Neural cell (in vitro differentiated cells): ENCODE data around the gene FMN2. TPM values are rescaled to one million over a fixed set of nuclear protein-coding genes. Genes with fewer than 3 reads are reported as not detected.
"Not testable (repeated sequence)": the region's sequence is repeated elsewhere in the genome, so short reads cannot be mapped to it uniquely, and the experiment has no call there.

Source experiments
- H2AFZ ChIP-seq: fragments of 200-600, 300-800 bp; sonication (generic), shearing (Covaris generic); 2 replicates; pipeline ENCODE4 v1.6.0; 2014; ENCODE audit warnings: low read depth, mild to moderate bottlenecking, antibody characterized with exemption, low read length, moderate library complexity
- H3F3A ChIP-seq: fragments of 200-600 bp; shearing (Covaris generic); 2 replicates; pipeline ENCODE4 v1.6.1; 2016; ENCODE audit warnings: mild to moderate bottlenecking, moderate library complexity, mixed read lengths, antibody characterized with exemption, low read length; ENCODE audit not compliant: insufficient read depth, poor library complexity, severe bottlenecking
- H3K27ac ChIP-seq: fragments of 200-600, 300-800 bp; sonication (generic), shearing (Covaris generic); 2 replicates; pipeline ENCODE4 v1.5.1; 2014; ENCODE audit warnings: mild to moderate bottlenecking, low read length, moderate library complexity
- H3K27me3 ChIP-seq: fragments of 300-800, 200-600 bp; sonication (generic), shearing (Covaris generic); 2 replicates; pipeline ENCODE4 v1.6.0; 2014; ENCODE audit warnings: mild to moderate bottlenecking, low read depth, low read length, moderate library complexity; ENCODE audit not compliant: insufficient read depth
- H3K36me3 ChIP-seq: fragments of 300-800, 200-600 bp; sonication (generic), shearing (Covaris generic); 2 replicates; pipeline ENCODE4 v1.5.1; 2014; ENCODE audit warnings: mild to moderate bottlenecking, antibody characterized with exemption, low read length, moderate library complexity; ENCODE audit not compliant: insufficient read depth
- H3K4me2 ChIP-seq: fragments of 300-800, 200-600 bp; sonication (generic), shearing (Covaris generic); 2 replicates; pipeline ENCODE4 v1.6.0; 2014; ENCODE audit warnings: mild to moderate bottlenecking, low read length
- H3K4me3 ChIP-seq: fragments of 300-800, 200-600 bp; sonication (generic), shearing (Covaris generic); 2 replicates; pipeline ENCODE4 v1.5.1; 2014; ENCODE audit warnings: mild to moderate bottlenecking, low read length, moderate library complexity
- H3K79me2 ChIP-seq: fragments of 200-600 bp; shearing (Covaris generic); replicated peaks from 2 replicates; pipeline ENCODE4 v1.6.0; 2014; ENCODE audit warnings: mild to moderate bottlenecking, low read length, moderate library complexity; ENCODE audit not compliant: insufficient read depth
- H3K9ac ChIP-seq: fragments of 300-800, 200-600 bp; sonication (generic), shearing (Covaris generic); 2 replicates; pipeline ENCODE4 v1.6.1; 2016; ENCODE audit warnings: mild to moderate bottlenecking, low read length, mixed read lengths
- H3K9me2 ChIP-seq: fragments of 200-600 bp; shearing (Covaris generic); 2 replicates; pipeline ENCODE4 v1.6.1; 2016; ENCODE audit warnings: mild to moderate bottlenecking, low read length, mixed read lengths; ENCODE audit not compliant: insufficient read depth
- H3K9me3 ChIP-seq: fragments of 200-600, 300-800 bp; sonication (generic), shearing (Covaris generic); 2 replicates; pipeline ENCODE4 v1.6.1; 2016; ENCODE audit warnings: mild to moderate bottlenecking, mixed run types, low read length, moderate library complexity, mixed read lengths
- H4K20me1 ChIP-seq: fragments of 200-600 bp; shearing (Covaris generic); 2 replicates; pipeline ENCODE4 v1.6.1; 2016; ENCODE audit warnings: mild to moderate bottlenecking, mixed run types; ENCODE audit not compliant: insufficient read depth
- CTCF ChIP-seq: fragments of 450-650 bp; IDR thresholded peaks from 2 replicates; pipeline ENCODE4 v1.5.1; 2014; ENCODE audit warnings: antibody characterized with exemption, mild to moderate bottlenecking, moderate library complexity; ENCODE audit not compliant: poor library complexity, severe bottlenecking
- EP300 ChIP-seq: fragments of 450-650 bp; conservative IDR thresholded peaks from 2 replicates; pipeline ENCODE4 v1.6.1; 2014; ENCODE audit warnings: antibody characterized with exemption, mild to moderate bottlenecking, moderate library complexity; ENCODE audit not compliant: poor library complexity, severe bottlenecking
- EZH2 ChIP-seq: fragments of 200-600, 300-800 bp; shearing (Covaris generic), sonication (generic); IDR thresholded peaks from 2 replicates; pipeline ENCODE4 v1.6.1; 2014; ENCODE audit warnings: antibody characterized with exemption, low read length, borderline replicate concordance, mild to moderate bottlenecking; ENCODE audit not compliant: insufficient read depth, poor library complexity, severe bottlenecking
- MXI1 ChIP-seq: fragments of 450-650 bp; conservative IDR thresholded peaks from 2 replicates; pipeline ENCODE4 v1.6.1; 2014; ENCODE audit warnings: antibody characterized with exemption, mild to moderate bottlenecking; ENCODE audit not compliant: poor library complexity, severe bottlenecking
- POLR2AphosphoS5 ChIP-seq: IDR thresholded peaks from 2 replicates; pipeline ENCODE4 v1.6.1; 2012
- RAD21 ChIP-seq: fragments of 450-650 bp; conservative IDR thresholded peaks from 2 replicates; pipeline ENCODE4 v1.6.1; 2014; ENCODE audit warnings: antibody characterized with exemption, mild to moderate bottlenecking, moderate library complexity
- REST ChIP-seq: IDR thresholded peaks from 2 replicates; pipeline ENCODE4 v1.6.1; 2012; ENCODE audit warnings: borderline replicate concordance
- SMC3 ChIP-seq: fragments of 450-650 bp; conservative IDR thresholded peaks from 2 replicates; pipeline ENCODE4 v1.6.1; 2014; ENCODE audit warnings: antibody characterized with exemption, mild to moderate bottlenecking, moderate library complexity; ENCODE audit not compliant: poor library complexity
- TAF1 ChIP-seq: IDR thresholded peaks from 2 replicates; pipeline ENCODE4 v1.6.1; 2012; ENCODE audit warnings: low read depth
- polyA plus RNA-seq: library from polyadenylated mRNA; depleted of rRNA; stranded (reverse); fragments of >200 nt; gene quantifications from 2 replicates; pipeline ENCODE4 v1.2.3, GENCODE V29; 2014

The FMN2 gene
- polyA plus RNA-seq, 1 donor from 2014 or later, result 23.9 TPM

GRCh38 chr1:240258910-240259309, 167.2 kb downstream of the FMN2 start:
- TF ChIP-seq RAD21, result no peak
- TF ChIP-seq POLR2AphosphoS5, result no peak
- TF ChIP-seq EP300, result no peak
- TF ChIP-seq TAF1, result no peak
- TF ChIP-seq CTCF, result no peak
- no peak for TF ChIP-seq REST
- no peak for TF ChIP-seq SMC3
- no peak for TF ChIP-seq MXI1
- no peak for TF ChIP-seq EZH2
- Histone ChIP-seq H3K4me3 (no peak overlapping the region), H3K9me2 (no peaks in the 10 kb centered on the region), H3K27ac (no peak overlapping the region), H3K4me2 (no peak overlapping the region), H3K36me3 (peaks cover 12% of the 10 kb centered on the region), H3F3A (no peaks in the 10 kb centered on the region), H4K20me1 (no peaks in the 10 kb centered on the region), H3K79me2 (no peaks in the 10 kb centered on the region), H2AFZ (no peak overlapping the region), H3K9ac (no peak overlapping the region), H3K9me3 (no peaks in the 10 kb centered on the region), H3K27me3 (no peaks in the 10 kb centered on the region)

- H2AFZ ChIP-seq, H3K9me2 ChIP-seq, H3K27ac ChIP-seq, H3K9ac ChIP-seq, H3F3A ChIP-seq, H3K79me2 ChIP-seq, H3K4me3 ChIP-seq, H3K36me3 ChIP-seq, H4K20me1 ChIP-seq, H3K4me2 ChIP-seq, H3K9me3 ChIP-seq, H3K27me3 ChIP-seq: not testable (repeated sequence)
Measured at GRCh38 chr1:240264494-240264893, 172.8 kb downstream of the FMN2 start.

GRCh38 chr1:240271081-240271480, 179.4 kb downstream of the FMN2 start:
- H4K20me1 ChIP-seq, result no peaks in the 10 kb centered on the region
- H3K27me3 ChIP-seq, result no peaks in the 10 kb centered on the region
- H3K4me2 ChIP-seq, result no peak overlapping the region
- no peak overlapping the region for H3K27ac ChIP-seq
- no peaks in the 10 kb centered on the region for H3K9me3 ChIP-seq
- no peaks in the 10 kb centered on the region for H3F3A ChIP-seq
- H3K36me3 ChIP-seq, result no peaks in the 10 kb centered on the region
- no peaks in the 10 kb centered on the region for H3K9me2 ChIP-seq
- H3K79me2 ChIP-seq, result no peaks in the 10 kb centered on the region
- no peak for TF ChIP-seq EP300
- TF ChIP-seq EZH2, result no peak
- no peak for TF ChIP-seq MXI1
- no peak for TF ChIP-seq POLR2AphosphoS5
- H2AFZ ChIP-seq, result no peak overlapping the region
- H3K4me3 ChIP-seq, result no peak overlapping the region
- H3K9ac ChIP-seq, result no peak overlapping the region
